ENCODE data around the gene PACSIN3. TPM values are rescaled to one million over a fixed set of nuclear protein-coding genes. Genes with fewer than 3 reads are reported as not detected.

PACSIN3 gene
- total RNA-seq, 1 donor from 2014 or later = 2.0 TPM

GRCh38 chr11:47177846-47178245 is 8.4 kb downstream of the PACSIN3 start:
- DNase-seq (ENCODE audit: low spot score in 2 of 2) (no peak), FAIRE-seq (no peak)

- FAIRE-seq (no peak), DNase-seq (ENCODE audit: low spot score in 2 of 2) (peak; percentile 81 to 84)
Measured at GRCh38 chr11:47177229-47177845, 8.9 kb downstream of the PACSIN3 start.

GRCh38 chr11:47176328-47177228 is 9.7 kb downstream of the PACSIN3 start, which contains the start of gene ARFGAP2:
Gene ARFGAP2, minus strand, starts transcription at chr11:47176879. Its CDS starts 26 bp downstream, at chr11:47176853.
- DNase-seq (ENCODE audit: low spot score in 2 of 2) = peak; percentile 100
- no peak for FAIRE-seq

- FAIRE-seq (no peak), DNase-seq (ENCODE audit: low spot score in 2 of 2) (no peak)
Measured at GRCh38 chr11:47175746-47176327, 10.4 kb downstream of the PACSIN3 start.

GRCh38 chr11:47172740-47173336 is 13.4 kb downstream of the PACSIN3 start:
- no peak for DNase-seq (ENCODE audit: low spot score in 2 of 2)
- no peak for FAIRE-seq

- DNase-seq (ENCODE audit: low spot score in 2 of 2) = no peak
- no peak for FAIRE-seq
Measured at GRCh38 chr11:47171856-47172255, 14.4 kb downstream of the PACSIN3 start.

- DNase-seq (ENCODE audit: low spot score in 2 of 2) = no peak
- FAIRE-seq = no peak
Measured at GRCh38 chr11:47171061-47171838, 15.0 kb downstream of the PACSIN3 start.

GRCh38 chr11:47166368-47166767 is 19.9 kb downstream of the PACSIN3 start:
- FAIRE-seq (no peak), DNase-seq (ENCODE audit: low spot score in 2 of 2) (no peak)

GRCh38 chr11:47165253-47165840 is 20.9 kb downstream of the PACSIN3 start:
- DNase-seq (ENCODE audit: low spot score in 2 of 2) (no peak), FAIRE-seq (no peak)

- no peak for FAIRE-seq
- DNase-seq (ENCODE audit: low spot score in 2 of 2) = no peak
Measured at GRCh38 chr11:47164321-47164720, 21.9 kb downstream of the PACSIN3 start.

- DNase-seq (ENCODE audit: low spot score in 2 of 2) (no peak), FAIRE-seq (no peak)
Measured at GRCh38 chr11:47163898-47164297, 22.3 kb downstream of the PACSIN3 start.

- no peak for FAIRE-seq
- no peak for DNase-seq (ENCODE audit: low spot score in 2 of 2)
Measured at GRCh38 chr11:47163193-47163592, 23.0 kb downstream of the PACSIN3 start.

- DNase-seq (ENCODE audit: low spot score in 2 of 2) = no peak
- FAIRE-seq = no peak
Measured at GRCh38 chr11:47162426-47162825, 23.8 kb downstream of the PACSIN3 start.

- DNase-seq (ENCODE audit: low spot score in 2 of 2) (no peak), FAIRE-seq (no peak)
Measured at GRCh38 chr11:47161890-47162289, 24.3 kb downstream of the PACSIN3 start.

GRCh38 chr11:47161134-47161854 is 24.9 kb downstream of the PACSIN3 start:
- DNase-seq (ENCODE audit: low spot score in 2 of 2) (peak; percentile 70 to 76), FAIRE-seq (no peak)

- no peak for FAIRE-seq
Measured at GRCh38 chr11:47160753-47161133, 25.5 kb downstream of the PACSIN3 start.

GRCh38 chr11:47158242-47158641 is 28.0 kb downstream of the PACSIN3 start:
- FAIRE-seq (no peak), DNase-seq (ENCODE audit: low spot score in 2 of 2) (no peak)

More at GRCh38 chr11:47160753-47161133, 25.5 kb downstream of the PACSIN3 start:
- no peak for DNase-seq (ENCODE audit: low spot score in 2 of 2)

GRCh38 chr11:47157805-47158204 is 28.4 kb downstream of the PACSIN3 start:
- DNase-seq (ENCODE audit: low spot score in 2 of 2) (no peak), FAIRE-seq (no peak)

- FAIRE-seq = no peak
Measured at GRCh38 chr11:47156951-47157350, 29.3 kb downstream of the PACSIN3 start.

More at GRCh38 chr11:47156951-47157350, 29.3 kb downstream of the PACSIN3 start:
- DNase-seq (ENCODE audit: low spot score in 2 of 2) = no peak

Data from frontal cortex (tissue), 4 donors.